Measurements from ENCODE around the gene TRAF2.
"Not testable (repeated sequence)": the region's sequence is repeated elsewhere in the genome, so short reads cannot be mapped to it uniquely, and the experiment has no call there.

Gene TRAF2

DNA sequence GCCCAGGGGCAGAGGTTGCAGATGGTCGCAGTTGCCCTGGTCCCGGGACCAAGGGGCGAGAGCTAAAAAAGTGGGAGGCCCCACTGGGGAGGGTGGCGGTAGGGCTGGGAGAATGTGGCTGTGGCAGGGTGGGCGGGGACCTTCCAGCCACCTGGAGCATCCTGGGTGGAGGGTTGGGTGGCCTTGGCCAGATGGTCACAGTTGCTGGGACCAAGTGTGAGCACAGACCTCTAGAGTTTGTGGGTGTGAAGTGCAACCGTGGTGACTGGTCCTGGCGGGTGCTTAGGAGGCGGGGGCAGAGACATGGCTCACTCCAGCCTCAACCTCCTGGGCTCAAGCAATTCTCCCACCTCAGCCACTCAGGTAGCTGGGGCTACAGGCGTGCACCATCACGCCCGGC, 5.7 kb upstream of the TRAF2 start:
- Mint-ChIP-seq H3K4me1 (peaks cover 54% of the 10 kb centered on the region), H3K4me3 (no peak overlapping the region), H3K27ac (peak overlapping the region; percentile 91), H3K9me3 (no peaks in the 10 kb centered on the region), H3K36me3 (ENCODE audit: low read depth) (no peaks in the 10 kb centered on the region), H3K27me3 (peaks cover 3% of the 10 kb centered on the region)
- no peak for ATAC-seq
- DNase-seq = no peak

DNA sequence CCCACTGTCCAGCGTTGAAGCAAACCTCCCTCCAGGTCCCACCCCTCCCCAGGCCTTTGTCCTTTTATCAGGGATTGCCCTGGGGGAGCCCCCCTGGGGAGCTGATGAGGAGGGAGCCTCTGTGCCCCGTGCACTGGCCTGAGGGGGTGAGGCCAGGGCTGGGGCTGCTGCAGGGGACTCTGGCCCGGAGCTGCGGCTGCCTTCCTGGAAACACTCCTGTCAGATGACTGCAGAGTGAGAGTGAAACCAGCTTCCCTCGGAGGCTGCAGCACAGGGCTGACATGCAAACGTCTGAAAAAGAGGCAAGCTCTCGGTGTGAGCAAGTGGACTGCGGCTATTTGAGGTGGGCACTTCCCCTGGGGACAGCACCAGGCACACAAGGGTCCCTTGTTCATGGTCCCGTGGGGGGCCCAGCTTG, 4.6 kb upstream of the TRAF2 start:
- H3K36me3 Mint-ChIP-seq (ENCODE audit: low read depth) = no peaks in the 10 kb centered on the region
- H3K4me1 Mint-ChIP-seq = peaks cover 51% of the 10 kb centered on the region
- DNase-seq = peak; percentile 65
- H3K9me3 Mint-ChIP-seq = no peaks in the 10 kb centered on the region
- ATAC-seq = peak; percentile 41
- peak overlapping the region; percentile 77 for H3K4me3 Mint-ChIP-seq
- H3K27me3 Mint-ChIP-seq = no peaks in the 10 kb centered on the region
- peak overlapping the region; percentile 91 for H3K27ac Mint-ChIP-seq

DNA sequence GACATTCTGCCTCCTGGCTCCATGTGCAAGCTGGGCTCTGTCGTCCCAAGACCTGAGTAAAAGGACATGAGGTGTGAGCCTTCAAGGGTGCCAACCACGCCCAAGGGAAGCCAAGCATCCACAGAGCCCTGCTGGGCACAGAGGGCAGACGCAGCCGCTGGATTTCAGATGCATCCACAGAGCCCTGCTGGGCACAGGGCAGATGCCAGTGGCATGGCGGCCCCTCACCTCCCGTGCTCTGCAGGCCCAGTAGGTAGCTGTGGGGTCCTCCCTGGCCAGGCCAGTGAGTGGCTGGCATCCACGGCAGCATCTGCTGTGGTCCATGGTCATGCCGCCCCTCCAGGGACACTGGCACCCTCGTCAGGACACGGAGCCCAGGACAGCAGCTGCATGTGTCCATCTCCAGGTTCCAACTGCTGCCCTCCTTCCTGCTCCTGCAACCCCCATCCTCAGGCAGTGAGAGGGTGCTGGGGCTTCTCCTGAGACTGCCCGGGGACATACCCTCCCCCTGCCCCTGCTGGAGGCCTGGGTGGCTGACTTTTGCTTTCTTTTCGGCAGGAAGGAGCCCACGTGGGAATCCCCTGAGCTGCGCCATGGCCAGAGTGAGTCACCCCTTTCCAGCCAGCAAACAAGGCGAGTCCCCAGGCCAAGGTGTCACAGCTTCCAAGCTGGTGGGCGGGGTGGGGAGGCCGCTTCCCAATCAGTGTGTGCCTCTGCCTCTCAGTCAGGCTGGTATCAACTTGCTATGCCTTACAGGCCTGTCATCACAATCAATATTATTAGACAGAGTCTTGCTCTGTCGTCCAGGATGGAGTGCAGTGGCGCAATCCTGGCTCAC, 4.0 kb upstream of the TRAF2 start:
- no peaks in the 10 kb centered on the region for H3K27me3 Mint-ChIP-seq
- H3K36me3 Mint-ChIP-seq (ENCODE audit: low read depth) = no peaks in the 10 kb centered on the region
- H3K27ac Mint-ChIP-seq = peak overlapping the region; percentile 91
- peak; percentile 92 for DNase-seq
- peak; percentile 76 for ATAC-seq
- peak overlapping the region; percentile 77 for H3K4me3 Mint-ChIP-seq
- H3K9me3 Mint-ChIP-seq = no peaks in the 10 kb centered on the region
- peaks cover 56% of the 10 kb centered on the region for H3K4me1 Mint-ChIP-seq

DNA sequence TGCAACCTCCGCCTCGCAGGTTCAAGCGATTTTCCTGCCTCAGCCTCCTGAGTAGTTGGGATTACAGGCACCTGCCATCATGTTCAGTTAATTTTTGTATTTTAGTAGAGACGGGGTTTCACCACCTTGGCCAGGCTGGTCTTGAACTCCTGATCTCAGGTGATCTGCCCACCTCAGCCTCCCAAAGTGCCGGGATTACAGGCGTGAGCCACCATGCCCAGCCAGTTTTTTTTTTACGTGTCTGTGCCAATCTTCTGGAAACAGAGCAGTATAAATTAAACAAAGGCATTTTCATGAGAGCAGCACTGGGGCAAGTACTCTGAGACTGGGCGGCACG, 3.4 kb upstream of the TRAF2 start:
- peak overlapping the region; percentile 77 for H3K4me3 Mint-ChIP-seq
- H3K27ac Mint-ChIP-seq = peak overlapping the region; percentile 91
- not testable (repeated sequence) for ATAC-seq; H3K27me3 Mint-ChIP-seq; H3K9me3 Mint-ChIP-seq; H3K36me3 Mint-ChIP-seq (ENCODE audit: low read depth); DNase-seq
- peaks cover 59% of the 10 kb centered on the region for H3K4me1 Mint-ChIP-seq

GRCh38 chr9:136883670-136884069, 2.6 kb upstream of the TRAF2 start:
- not testable (repeated sequence) for H3K27me3 Mint-ChIP-seq; H3K36me3 Mint-ChIP-seq (ENCODE audit: low read depth); H3K9me3 Mint-ChIP-seq; H3K4me3 Mint-ChIP-seq; ATAC-seq; DNase-seq
- H3K4me1 Mint-ChIP-seq = peaks cover 67% of the 10 kb centered on the region
- peak overlapping the region; percentile 91 for H3K27ac Mint-ChIP-seq

DNA sequence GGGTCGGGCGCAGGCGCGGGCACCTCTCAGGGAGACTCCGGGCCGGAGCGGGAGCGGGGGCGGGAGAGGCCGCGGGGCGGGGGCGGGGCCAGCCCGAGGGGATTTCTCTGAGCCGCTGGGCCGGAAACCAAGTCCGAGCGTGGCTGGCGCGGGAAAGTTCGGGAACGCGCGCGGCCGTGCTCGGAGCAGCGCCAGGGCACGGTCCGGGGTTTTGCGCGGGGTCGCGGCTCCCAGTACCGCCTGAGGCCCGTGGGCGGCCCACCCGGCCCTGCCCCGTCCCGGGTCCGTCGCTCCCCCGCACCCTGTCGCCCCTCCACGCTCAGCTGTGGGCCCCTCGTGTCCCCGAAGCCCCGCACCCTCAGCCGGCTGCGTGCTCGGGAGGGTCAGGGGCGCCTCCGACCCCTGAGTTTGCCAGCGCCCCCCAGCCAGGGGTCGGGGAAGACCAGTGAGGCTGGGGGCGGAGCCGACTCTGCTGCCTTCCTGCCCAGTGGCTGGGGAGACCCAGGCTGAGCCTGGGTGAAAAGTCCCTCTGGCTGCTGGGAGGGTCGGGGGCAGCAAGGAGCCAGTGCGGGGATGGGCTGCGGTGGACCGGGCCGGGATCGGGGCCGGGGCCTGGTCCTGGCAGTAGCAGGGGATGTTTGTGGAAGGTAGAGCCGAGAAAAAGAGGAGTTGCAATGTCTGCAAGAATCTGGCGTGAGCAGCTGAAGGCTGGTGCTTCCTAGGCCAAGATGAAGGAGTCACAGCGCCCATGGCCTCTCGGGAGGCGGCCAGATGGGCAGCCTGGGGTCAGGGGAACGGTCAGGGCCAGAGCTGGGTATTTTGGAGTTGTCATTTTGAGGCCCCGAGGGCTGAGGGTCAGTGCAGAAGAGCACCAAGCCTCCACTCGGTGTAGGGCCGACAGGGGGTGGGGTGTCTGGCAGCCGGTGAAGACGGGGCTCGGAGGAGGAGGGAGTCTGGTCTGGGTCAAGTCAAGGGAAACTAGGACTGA, 588 bp downstream of the TRAF2 start:
- no peaks in the 10 kb centered on the region for H3K27me3 Mint-ChIP-seq
- peak overlapping the region; percentile 95 for H3K4me3 Mint-ChIP-seq
- ATAC-seq (peak; percentile 1), DNase-seq (peak; percentile 51)
- H3K9me3 Mint-ChIP-seq = no peaks in the 10 kb centered on the region
- H3K4me1 Mint-ChIP-seq = peaks cover 51% of the 10 kb centered on the region
- peaks cover 5% of the 10 kb centered on the region for H3K36me3 Mint-ChIP-seq (ENCODE audit: low read depth)
- peak overlapping the region; percentile 89 for H3K27ac Mint-ChIP-seq

DNA sequence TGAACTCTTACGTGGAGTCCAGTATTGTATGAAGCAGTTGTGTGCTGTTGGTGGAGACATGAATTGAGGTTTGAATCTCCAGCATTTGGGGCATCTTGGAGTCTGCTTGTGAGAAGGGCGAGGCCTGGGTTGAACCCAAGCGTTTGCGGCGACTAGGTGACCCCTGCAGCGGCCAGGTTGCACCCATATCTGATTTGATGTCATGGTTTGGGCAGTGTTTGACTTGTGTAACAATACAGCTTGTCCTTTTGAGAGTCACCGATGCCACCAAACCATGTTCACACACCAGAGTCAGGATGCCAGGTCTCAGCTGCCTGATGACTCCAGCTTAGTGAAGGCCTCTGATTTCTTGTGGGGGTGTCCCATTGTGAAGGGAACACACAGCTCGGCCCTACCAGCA, 2.1 kb downstream of the TRAF2 start:
- Mint-ChIP-seq H3K4me3 (no peak overlapping the region), H3K4me1 (peaks cover 40% of the 10 kb centered on the region), H3K27ac (no peak overlapping the region), H3K36me3 (ENCODE audit: low read depth) (peaks cover 5% of the 10 kb centered on the region), H3K27me3 (no peaks in the 10 kb centered on the region), H3K9me3 (no peaks in the 10 kb centered on the region)
- DNase-seq (no peak), ATAC-seq (no peak)

DNA sequence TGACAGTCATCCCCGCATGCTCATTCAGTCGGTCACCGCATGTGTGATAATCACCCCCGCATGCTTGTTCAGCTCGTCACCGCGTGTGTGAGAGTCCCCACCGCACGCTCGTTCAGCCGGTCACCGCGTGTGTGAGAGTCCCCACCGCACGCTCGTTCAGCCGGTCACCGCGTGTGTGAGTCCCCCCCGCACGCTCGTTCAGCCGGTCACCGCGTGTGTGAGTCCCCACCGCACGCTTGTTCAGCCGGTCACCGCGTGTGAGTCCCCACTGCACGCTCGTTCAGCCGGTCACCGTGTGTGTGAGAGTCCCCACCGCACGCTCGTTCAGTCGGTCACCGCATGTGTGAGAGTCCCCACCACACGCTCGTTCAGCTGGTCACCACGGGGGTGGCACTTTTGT, 3.5 kb downstream of the TRAF2 start:
- H3K4me3 Mint-ChIP-seq = no peak overlapping the region
- ATAC-seq (no peak), DNase-seq (no peak)
- no peaks in the 10 kb centered on the region for H3K9me3 Mint-ChIP-seq
- no peaks in the 10 kb centered on the region for H3K27me3 Mint-ChIP-seq
- H3K27ac Mint-ChIP-seq = no peak overlapping the region
- peaks cover 35% of the 10 kb centered on the region for H3K4me1 Mint-ChIP-seq
- H3K36me3 Mint-ChIP-seq (ENCODE audit: low read depth) = peaks cover 15% of the 10 kb centered on the region

DNA sequence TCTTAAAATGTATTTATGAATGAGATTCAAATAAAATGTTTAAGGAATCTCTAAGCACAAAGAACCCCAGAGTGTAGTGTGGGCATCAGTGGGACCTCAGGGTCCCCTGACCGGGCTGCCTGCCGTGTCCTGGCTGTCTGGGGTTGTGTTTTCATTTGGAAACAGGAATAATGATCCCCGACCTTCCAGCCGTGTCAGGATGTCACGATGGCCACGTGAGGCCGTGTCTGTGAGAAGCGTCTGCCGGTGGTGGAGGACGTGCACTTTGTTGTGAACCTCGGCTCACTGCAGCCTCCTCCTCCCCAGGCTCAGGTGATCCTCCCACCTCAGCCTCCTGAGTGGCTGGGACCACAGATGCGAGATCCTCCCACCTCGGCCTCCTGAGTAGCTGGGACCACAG, 4.3 kb downstream of the TRAF2 start:
- H3K27ac Mint-ChIP-seq = no peak overlapping the region
- no peaks in the 10 kb centered on the region for H3K27me3 Mint-ChIP-seq
- peaks cover 15% of the 10 kb centered on the region for H3K36me3 Mint-ChIP-seq (ENCODE audit: low read depth)
- ATAC-seq (no peak), DNase-seq (no peak)
- H3K9me3 Mint-ChIP-seq = no peaks in the 10 kb centered on the region
- no peak overlapping the region for H3K4me3 Mint-ChIP-seq
- peaks cover 27% of the 10 kb centered on the region for H3K4me1 Mint-ChIP-seq

- Mint-ChIP-seq H3K4me3 (no peak overlapping the region), H3K36me3 (ENCODE audit: low read depth) (peaks cover 22% of the 10 kb centered on the region), H3K4me1 (peaks cover 19% of the 10 kb centered on the region), H3K27me3 (no peaks in the 10 kb centered on the region), H3K27ac (no peak overlapping the region), H3K9me3 (no peaks in the 10 kb centered on the region)
- DNase-seq = no peak
- ATAC-seq = no peak
Observed at GRCh38 chr9:136896027-136896426, 9.7 kb downstream of the TRAF2 start.

GRCh38 chr9:136898483-136899100, 12.3 kb downstream of the TRAF2 start:
- DNase-seq = no peak
- peaks cover 42% of the 10 kb centered on the region for H3K4me1 Mint-ChIP-seq
- H3K9me3 Mint-ChIP-seq = no peaks in the 10 kb centered on the region
- no peaks in the 10 kb centered on the region for H3K27me3 Mint-ChIP-seq
- H3K27ac Mint-ChIP-seq = no peak overlapping the region
- peaks cover 30% of the 10 kb centered on the region for H3K36me3 Mint-ChIP-seq (ENCODE audit: low read depth)
- ATAC-seq = no peak
- no peak overlapping the region for H3K4me3 Mint-ChIP-seq

GRCh38 chr9:136899196-136899595, 12.9 kb downstream of the TRAF2 start:
- Mint-ChIP-seq H3K36me3 (ENCODE audit: low read depth) (peaks cover 29% of the 10 kb centered on the region), H3K9me3 (no peaks in the 10 kb centered on the region), H3K27ac (no peak overlapping the region), H3K4me3 (no peak overlapping the region), H3K4me1 (peaks cover 44% of the 10 kb centered on the region), H3K27me3 (no peaks in the 10 kb centered on the region)
- DNase-seq = no peak
- no peak for ATAC-seq

GRCh38 chr9:136900556-136900955, 14.2 kb downstream of the TRAF2 start:
- Mint-ChIP-seq H3K4me1 (peaks cover 48% of the 10 kb centered on the region), H3K4me3 (no peak overlapping the region)

GRCh38 chr9:136900988-136901515, 14.7 kb downstream of the TRAF2 start:
- Mint-ChIP-seq H3K27ac (peak overlapping the region; percentile 87), H3K27me3 (no peaks in the 10 kb centered on the region), H3K4me1 (peaks cover 50% of the 10 kb centered on the region), H3K36me3 (ENCODE audit: low read depth) (peaks cover 30% of the 10 kb centered on the region), H3K9me3 (no peaks in the 10 kb centered on the region), H3K4me3 (peak overlapping the region; percentile 46)
- no peak for DNase-seq
- no peak for ATAC-seq

More at GRCh38 chr9:136900556-136900955, 14.2 kb downstream of the TRAF2 start:
- ATAC-seq (no peak), DNase-seq (no peak)
- Mint-ChIP-seq H3K27me3 (no peaks in the 10 kb centered on the region), H3K9me3 (no peaks in the 10 kb centered on the region), H3K27ac (peak overlapping the region; percentile 38), H3K36me3 (ENCODE audit: low read depth) (peaks cover 26% of the 10 kb centered on the region)
